PFSK-1 (cell line): ENCODE results near the gene MATN1.

Experiments used
- FOXP2 ChIP-seq: optimal IDR thresholded peaks from 2 replicates; pipeline ENCODE3; 2011; ENCODE audit warnings: borderline replicate concordance, control low read depth, inconsistent platforms; ENCODE audit not compliant: insufficient read depth; ENCODE audit errors: extremely low read length, extremely low read depth
- POLR2AphosphoS5 ChIP-seq: IDR thresholded peaks from 2 replicates; pipeline ENCODE4 v1.6.1; 2012; ENCODE audit warnings: low read depth, mild to moderate bottlenecking, control low read depth, low read length, moderate library complexity
- SIN3A ChIP-seq: IDR thresholded peaks from 2 replicates; pipeline ENCODE4 v1.6.1; 2012; ENCODE audit warnings: mild to moderate bottlenecking, low read length, moderate library complexity, borderline replicate concordance; ENCODE audit not compliant: insufficient read depth
- TAF1 ChIP-seq: IDR thresholded peaks from 2 replicates; pipeline ENCODE4 v1.6.1; 2012; ENCODE audit warnings: low read length, control low read depth, borderline replicate concordance; ENCODE audit not compliant: insufficient read depth
- TF ChIP-seq, protein P1 (sequence below), 2 experiments: IDR thresholded peaks; 2 replicates each; pipeline versions ENCODE4 v1.6.1 to v1.8.0; 2011 to 2012; ENCODE audit warnings: low read depth in 2 of 2, low read length in 2 of 2, control low read depth in 1 of 2, inconsistent platforms in 1 of 2, mild to moderate bottlenecking in 1 of 2, moderate library complexity in 1 of 2; ENCODE audit not compliant: insufficient read depth in 1 of 2

MATN1 gene

GRCh38 chr1:30700528-30701257, 22.7 kb downstream of the MATN1 start:
- TF ChIP-seq POLR2AphosphoS5 (no peak), TAF1 (no peak), FOXP2 (no peak), SIN3A (no peak)
- TF ChIP-seq, protein P1, sequence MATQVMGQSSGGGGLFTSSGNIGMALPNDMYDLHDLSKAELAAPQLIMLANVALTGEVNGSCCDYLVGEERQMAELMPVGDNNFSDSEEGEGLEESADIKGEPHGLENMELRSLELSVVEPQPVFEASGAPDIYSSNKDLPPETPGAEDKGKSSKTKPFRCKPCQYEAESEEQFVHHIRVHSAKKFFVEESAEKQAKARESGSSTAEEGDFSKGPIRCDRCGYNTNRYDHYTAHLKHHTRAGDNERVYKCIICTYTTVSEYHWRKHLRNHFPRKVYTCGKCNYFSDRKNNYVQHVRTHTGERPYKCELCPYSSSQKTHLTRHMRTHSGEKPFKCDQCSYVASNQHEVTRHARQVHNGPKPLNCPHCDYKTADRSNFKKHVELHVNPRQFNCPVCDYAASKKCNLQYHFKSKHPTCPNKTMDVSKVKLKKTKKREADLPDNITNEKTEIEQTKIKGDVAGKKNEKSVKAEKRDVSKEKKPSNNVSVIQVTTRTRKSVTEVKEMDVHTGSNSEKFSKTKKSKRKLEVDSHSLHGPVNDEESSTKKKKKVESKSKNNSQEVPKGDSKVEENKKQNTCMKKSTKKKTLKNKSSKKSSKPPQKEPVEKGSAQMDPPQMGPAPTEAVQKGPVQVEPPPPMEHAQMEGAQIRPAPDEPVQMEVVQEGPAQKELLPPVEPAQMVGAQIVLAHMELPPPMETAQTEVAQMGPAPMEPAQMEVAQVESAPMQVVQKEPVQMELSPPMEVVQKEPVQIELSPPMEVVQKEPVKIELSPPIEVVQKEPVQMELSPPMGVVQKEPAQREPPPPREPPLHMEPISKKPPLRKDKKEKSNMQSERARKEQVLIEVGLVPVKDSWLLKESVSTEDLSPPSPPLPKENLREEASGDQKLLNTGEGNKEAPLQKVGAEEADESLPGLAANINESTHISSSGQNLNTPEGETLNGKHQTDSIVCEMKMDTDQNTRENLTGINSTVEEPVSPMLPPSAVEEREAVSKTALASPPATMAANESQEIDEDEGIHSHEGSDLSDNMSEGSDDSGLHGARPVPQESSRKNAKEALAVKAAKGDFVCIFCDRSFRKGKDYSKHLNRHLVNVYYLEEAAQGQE (IDR thresholded peaks at IDR 0.05; ENCODE audit: insufficient read depth in 1 of 2, low read depth in 2 of 2, low read length in 2 of 2), result no peak

DNA sequence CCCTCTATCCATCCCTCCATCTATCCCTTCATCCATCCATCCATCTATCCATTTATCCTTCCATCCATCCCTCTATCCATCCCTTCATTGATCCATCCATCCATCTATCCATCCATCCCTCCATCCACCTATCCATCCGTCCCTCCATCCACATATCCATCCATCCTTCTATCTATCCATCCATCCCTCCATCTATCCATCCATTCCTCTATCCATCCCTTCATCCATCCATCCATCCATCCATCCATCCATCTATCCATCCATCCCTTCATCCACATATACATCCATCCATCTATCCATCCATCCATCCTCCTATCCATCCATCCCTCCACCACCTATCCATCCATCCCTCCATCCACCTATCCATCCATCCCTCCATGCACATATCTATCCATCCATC, 23.6 kb downstream of the MATN1 start:
- TF ChIP-seq, protein P1 (IDR thresholded peaks at IDR 0.05; ENCODE audit: insufficient read depth in 1 of 2, low read depth in 2 of 2, low read length in 2 of 2), result no peak
- TF ChIP-seq SIN3A, result no peak
- no peak for TF ChIP-seq TAF1
- TF ChIP-seq POLR2AphosphoS5, result no peak
- TF ChIP-seq FOXP2, result no peak

DNA sequence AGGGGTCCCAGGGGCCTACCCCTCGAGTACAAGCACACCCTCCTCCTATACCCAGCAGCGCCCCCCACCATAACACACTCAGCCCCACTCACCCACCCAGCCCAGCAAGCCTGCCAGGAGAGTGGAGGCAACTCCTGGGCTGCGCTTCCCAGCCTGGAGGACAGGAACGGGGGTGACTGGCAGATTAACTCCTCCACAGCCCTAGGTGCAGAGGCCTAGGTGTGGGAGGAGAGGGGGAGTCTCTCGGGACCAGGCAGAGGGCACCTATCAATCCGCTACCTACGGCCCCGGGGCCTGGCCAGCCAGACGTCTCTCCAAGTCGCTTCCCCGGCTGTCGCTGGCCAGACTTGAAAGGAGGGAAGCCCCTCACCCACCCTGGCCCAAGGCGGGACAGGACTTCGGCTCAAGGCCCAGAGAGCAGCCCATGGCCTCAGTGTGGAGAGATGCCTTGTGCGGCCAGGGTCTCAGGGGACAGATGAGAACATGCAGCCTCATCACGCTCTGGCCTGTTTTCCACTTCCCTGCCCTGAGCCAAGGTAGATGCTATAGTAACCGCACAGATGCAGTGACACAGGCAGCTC, 24.9 kb downstream of the MATN1 start:
- TF ChIP-seq TAF1, result no peak
- TF ChIP-seq SIN3A, result no peak
- no peak for TF ChIP-seq POLR2AphosphoS5
- TF ChIP-seq, protein P1 (IDR thresholded peaks at IDR 0.05; ENCODE audit: insufficient read depth in 1 of 2, low read depth in 2 of 2, low read length in 2 of 2), result no peak

DNA sequence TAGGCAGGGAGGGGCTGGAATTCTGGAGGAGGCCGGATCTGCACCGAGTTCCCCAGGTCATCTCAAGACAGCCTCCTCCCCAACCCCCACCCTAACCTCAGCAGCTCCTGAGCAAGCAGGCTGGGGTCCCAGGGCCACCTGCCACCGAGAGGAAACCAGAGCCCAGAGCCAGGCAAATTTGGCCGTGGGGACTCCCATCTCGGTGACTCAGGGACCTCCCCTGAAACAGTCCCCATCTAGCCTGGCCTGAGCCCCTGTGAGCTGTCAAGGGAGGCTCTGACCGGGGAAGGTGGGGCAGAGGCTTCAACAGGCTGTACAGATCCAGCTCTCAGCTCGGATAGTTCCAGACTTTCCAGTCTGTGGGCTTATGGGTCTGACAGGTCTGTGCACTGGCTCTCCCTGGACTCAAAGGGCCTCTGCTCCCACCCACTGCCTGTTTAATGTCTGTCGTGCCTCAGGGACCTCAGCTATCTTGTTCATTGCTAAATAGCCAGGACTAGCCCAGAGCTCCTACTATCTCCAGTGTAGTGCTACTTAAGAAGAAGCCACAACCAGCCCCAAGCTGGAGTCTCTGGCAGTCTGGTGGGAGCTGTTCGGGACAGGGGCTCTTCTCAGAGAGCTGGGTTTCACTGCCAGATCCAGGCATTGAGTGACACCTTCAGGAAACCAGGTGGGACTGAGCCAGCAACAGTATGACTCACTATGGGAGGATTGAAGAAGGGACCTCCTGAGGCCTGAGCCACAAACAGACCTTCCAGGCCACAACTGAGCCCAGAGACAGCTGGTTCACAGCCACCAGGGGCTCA, 25.6 kb downstream of the MATN1 start:
- no peak for TF ChIP-seq SIN3A

DNA sequence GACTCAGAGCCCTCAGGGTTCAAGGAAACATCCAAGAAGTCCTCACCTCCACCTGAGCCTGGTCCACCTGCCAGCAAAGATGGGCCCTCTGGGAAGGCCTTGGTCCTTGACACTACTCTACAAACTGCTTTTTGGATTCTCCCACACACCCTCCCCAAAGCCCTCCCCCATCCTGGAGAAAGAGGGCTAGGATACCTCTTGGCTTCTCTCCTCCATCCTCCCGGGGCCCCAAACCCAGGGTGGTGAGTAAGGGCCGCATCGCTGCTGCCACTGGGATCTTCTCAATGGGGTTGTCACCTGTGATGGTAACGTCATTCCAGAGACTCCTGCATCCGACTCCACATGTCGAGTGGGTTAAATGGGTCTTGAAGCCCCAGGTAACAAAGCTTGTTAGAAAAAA, 26.6 kb downstream of the MATN1 start:
- TF ChIP-seq SIN3A (no peak), POLR2AphosphoS5 (no peak), FOXP2 (no peak), TAF1 (no peak)
- TF ChIP-seq, protein P1 (IDR thresholded peaks at IDR 0.05; ENCODE audit: insufficient read depth in 1 of 2, low read depth in 2 of 2, low read length in 2 of 2), result no peak
